HG03442 (cell line): ENCODE data around the gene WDFY4.
"Not testable (repeated sequence)": the region's sequence is repeated elsewhere in the genome, so short reads cannot be mapped to it uniquely, and the experiment has no call there.

ENCODE experiments used
- ATAC-seq: cut with Tn5 transposase; IDR thresholded peaks from one replicate; pipeline ENCODE4 v1.9.1; 2021; ENCODE audit warnings: mild to moderate bottlenecking, moderate library complexity; ENCODE audit not compliant: unreplicated experiment

WDFY4 gene, protein sequence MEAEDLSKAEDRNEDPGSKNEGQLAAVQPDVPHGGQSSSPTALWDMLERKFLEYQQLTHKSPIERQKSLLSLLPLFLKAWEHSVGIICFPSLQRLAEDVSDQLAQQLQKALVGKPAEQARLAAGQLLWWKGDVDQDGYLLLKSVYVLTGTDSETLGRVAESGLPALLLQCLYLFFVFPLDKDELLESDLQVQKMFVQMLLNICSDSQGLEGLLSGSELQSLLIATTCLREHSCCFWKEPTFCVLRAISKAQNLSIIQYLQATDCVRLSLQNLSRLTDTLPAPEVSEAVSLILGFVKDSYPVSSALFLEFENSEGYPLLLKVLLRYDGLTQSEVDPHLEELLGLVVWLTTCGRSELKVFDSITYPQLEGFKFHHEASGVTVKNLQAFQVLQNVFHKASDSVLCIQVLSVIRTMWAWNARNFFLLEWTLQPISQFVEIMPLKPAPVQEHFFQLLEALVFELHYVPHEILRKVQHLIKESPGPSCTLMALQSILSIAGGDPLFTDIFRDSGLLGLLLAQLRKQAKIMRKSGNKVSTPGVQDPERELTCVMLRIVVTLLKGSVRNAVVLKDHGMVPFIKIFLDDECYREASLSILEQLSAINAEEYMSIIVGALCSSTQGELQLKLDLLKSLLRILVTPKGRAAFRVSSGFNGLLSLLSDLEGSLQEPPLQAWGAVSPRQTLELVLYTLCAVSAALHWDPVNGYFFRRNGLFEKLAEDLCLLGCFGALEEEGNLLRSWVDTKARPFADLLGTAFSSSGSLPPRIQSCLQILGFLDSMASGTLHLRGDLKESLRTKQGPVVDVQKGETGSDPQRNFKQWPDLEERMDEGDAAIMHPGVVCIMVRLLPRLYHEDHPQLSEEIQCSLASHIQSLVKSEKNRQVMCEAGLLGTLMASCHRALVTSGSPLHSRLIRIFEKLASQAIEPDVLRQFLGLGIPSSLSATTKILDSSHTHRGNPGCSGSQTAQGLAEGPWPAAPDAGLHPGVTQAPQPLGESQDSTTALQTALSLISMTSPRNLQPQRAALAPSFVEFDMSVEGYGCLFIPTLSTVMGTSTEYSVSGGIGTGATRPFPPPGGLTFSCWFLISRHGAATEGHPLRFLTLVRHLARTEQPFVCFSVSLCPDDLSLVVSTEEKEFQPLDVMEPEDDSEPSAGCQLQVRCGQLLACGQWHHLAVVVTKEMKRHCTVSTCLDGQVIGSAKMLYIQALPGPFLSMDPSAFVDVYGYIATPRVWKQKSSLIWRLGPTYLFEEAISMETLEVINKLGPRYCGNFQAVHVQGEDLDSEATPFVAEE (N-terminal part only)

DNA sequence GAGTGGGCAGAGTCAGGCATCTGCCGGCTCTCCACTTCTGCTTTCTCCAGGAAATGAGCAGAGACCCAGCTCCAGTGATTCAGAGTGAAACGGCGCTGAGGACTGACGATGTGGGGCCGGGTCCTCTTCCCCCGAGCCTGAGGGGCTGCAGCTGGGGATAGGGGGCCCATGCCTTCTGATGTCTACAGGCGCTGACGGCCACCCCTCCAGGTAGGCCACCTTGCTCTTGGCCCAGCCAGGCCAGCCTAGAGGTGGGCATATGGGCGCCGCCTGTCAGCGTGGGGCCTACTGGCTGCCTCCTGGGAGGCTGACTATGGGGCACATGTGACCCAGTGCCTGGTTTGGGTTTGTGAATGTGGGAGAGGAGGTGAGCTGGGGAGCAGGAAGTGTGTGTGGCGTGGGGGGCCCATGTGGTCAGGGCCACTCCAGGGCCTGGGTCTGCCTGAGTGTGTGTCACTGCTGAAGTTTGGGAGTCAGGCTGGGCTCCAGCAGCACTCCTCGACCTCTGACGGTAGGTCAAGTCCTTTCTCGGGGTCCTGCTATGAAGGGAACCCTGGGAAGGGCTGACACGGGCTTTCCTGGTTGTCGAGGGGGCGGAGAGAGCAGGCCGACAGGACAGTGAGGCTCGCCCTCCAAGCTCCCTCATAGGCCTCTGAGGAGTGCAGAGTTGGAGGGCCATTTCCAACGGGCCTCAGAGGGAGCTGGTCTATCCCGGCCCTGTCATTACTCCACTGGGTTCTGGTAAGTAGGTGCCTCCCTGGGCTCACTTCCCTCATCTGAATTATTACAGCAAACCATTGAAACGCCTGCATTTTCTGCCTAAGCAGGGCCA is at the start of gene WDFY4:
WDFY4 (plus strand) TSS at position 82 of the 832 bp plus-strand sequence. CDS start 24,860 bp downstream, outside the sequence.
- ATAC-seq: peak; percentile 58

DNA sequence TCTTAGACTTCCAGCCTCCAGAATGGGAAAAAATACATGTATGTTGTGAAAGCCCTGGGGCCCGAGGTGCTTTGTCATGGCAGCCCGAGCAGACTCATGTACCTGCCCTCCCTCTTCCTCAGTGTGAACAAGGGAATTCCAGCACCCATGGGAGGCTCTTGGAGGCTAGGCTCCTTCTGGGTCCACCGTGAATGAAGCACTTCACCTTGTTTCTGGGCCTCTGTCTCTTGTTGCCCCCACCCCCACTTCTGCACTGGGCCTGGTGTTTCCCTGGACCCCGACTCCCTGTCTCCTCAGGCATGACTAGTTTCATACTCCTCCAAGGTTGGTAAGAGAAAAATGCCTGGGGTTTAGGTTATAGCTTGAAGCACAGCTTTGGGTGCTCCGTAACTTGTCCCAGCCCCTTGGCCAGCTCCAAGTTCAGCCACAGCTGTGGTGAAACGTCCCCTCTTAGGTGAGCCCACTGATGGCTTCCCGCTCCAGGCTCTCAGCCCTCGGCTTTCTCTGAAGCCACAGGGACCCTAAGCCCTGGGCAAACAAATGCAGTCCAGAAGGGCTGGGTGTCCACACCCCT is 49.6 kb upstream of the WDFY4 start:
- ATAC-seq: no peak

- ATAC-seq: no peak
Observed at GRCh38 chr10:48636231-48636630, 48.4 kb upstream of the WDFY4 start.

GRCh38 chr10:48636901-48637300 is 47.8 kb upstream of the WDFY4 start:
- ATAC-seq: no peak

- no peak for ATAC-seq
Observed at GRCh38 chr10:48638158-48638557, 46.5 kb upstream of the WDFY4 start.

GRCh38 chr10:48638739-48639527 is 45.7 kb upstream of the WDFY4 start:
- no peak for ATAC-seq

- no peak for ATAC-seq
Observed at GRCh38 chr10:48639632-48640031, 45.0 kb upstream of the WDFY4 start.

DNA sequence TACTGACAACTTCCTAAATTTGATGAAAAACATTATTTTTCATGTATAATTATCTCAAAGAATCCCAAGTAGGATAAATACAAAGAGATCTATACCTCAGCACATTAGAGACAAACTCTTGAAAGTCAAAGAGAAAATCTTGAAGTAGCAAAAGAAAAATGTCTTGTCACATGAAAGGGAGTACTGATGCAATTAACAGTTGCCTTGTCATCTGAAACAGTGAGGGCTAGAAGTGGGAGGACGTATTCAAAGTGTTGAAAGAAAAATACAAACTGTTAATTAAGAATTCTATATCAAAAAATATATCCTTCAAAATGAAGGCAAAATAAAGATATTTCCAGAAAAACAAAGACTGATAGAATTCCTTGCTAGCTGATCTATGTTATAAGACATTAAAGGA is 44.3 kb upstream of the WDFY4 start:
- ATAC-seq: no peak

DNA sequence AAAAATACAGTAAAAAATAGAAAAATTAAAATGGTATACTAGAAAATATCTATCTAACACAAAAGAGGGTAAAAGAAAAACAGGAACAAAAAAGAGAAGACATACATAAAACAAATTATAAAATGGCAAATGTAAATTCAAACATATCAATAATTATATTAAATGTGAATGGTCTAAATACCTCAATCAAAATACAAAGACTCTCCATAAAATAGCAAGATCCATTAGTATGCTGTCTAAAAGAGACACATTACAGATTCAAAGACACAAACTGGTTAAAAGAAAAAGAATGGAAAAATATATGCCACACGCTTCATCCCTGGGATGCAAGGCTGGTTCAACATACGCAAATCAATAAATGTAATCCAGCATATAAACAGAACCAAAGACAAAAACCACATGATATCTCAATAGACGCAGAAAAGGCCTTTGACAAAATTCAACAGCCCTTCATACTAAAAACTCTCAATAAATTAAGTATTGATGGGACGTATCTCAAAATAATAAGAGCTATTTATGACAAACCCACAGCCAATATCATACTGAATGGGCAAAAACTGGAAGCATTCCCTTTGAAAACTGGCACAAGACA is 43.5 kb upstream of the WDFY4 start:
- ATAC-seq: not testable (repeated sequence)

DNA sequence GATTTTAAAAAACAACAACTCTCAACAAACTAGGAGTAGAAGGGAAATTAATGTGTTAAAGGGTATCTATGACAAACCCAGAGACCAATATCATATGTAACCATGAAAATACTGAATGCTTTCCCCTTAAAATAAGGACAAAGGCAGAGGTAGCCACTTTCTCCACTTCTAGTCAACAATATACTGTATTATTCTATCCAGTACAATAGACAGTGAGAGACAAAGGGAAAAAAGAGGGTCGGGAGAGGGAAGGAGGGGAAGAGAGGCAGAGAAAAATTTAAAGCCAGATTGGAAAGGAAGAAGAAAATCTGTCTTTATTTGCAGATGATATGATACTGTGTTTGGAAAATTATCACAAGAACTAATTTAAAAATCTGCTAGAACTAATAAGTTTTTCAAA is 39.1 kb upstream of the WDFY4 start:
- ATAC-seq: no peak

GRCh38 chr10:48647073-48647472 is 37.6 kb upstream of the WDFY4 start:
- ATAC-seq: not testable (repeated sequence)

DNA sequence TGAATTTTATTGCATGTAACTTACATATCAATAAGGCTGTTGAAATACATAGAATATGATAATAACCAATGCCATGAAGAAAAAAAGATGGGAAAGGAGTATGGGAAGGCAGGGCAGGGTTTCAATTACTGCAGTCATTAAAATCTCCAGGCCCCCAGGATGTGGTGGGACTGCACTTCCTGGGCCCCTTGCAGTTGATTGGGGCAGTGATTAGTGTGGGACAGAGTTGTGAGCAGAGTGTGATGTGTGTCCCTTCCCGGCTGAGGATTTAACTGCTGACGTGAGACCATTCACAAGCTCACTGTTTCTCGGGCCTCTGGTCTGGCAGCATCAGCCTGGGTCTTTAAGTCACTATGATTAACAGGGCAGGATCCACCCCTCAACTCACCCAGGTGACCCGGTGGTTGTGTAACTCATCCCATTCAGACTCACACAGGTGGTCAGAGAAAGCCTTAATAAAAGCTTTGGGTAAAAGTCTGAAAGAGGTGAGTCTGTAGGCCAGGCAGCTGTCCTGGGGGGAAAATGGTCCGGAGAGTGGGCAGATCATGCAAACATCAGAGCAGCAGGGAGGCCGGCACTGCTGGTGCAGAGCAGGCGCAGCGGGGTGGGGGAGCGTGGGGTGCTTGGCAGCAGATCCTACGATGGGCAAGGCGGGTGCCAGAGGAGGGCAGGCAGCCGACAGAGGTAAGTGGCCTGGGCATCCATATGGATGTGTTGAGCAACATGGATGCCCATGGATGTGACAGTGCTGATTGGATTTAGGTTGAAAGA is 36.3 kb upstream of the WDFY4 start:
- no peak for ATAC-seq

GRCh38 chr10:48649349-48649944 is 35.2 kb upstream of the WDFY4 start:
- ATAC-seq: no peak

DNA sequence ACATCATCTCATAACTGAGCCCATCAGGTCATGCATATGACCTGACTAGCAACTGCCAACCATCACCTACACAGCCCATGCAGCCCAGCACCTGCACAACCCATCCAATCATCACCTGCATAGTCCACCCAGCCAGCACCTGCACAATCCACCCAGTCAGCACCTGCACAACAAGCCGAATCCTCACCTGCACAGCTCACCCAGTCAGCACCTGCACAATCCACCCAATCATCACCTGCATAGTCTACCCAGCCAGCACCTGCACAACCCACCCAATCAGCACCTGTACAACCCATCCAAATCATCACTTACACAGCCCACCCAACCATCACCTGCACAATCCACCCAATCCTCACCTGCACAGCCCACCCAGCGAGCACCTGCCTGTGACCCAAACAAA is 33.4 kb upstream of the WDFY4 start:
- ATAC-seq: no peak

DNA sequence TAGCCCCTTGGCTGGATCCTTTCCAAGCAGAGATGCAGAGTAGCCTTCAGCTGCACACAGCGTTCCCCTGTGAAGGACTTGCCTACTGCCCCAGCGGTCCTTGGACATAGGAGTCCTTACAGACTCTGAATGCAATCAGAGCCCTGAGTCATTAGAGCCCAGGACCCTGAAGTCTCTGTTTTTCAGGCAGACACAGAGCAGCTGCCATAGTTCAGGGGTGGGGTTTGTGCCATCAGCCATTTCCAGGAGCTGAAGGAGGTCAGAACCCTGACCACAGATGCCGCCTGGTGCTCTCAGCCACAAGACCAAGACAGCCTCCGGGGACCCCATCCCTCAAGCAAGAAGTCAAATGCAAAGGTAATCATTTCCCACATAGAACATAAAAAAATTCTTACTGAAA is 32.8 kb upstream of the WDFY4 start:
- no peak for ATAC-seq

- no peak for ATAC-seq
Observed at GRCh38 chr10:48652344-48652743, 32.3 kb upstream of the WDFY4 start.

- no peak for ATAC-seq
Observed at GRCh38 chr10:48653347-48653746, 31.3 kb upstream of the WDFY4 start.
